Suprapubic skin (tissue), 4 donors: ENCODE results near the gene ICE2. TPM values are rescaled to one million over a fixed set of nuclear protein-coding genes. Genes with fewer than 3 reads are reported as not detected.
A peak's percentile ranks its signal among the peaks of the same experiment; 100 is the strongest.

Experiments used
- DNase-seq, 2 donors: peaks; one replicate each; pipeline ENCODE4 v3.0.0-alpha.2; 2019; ENCODE audit warnings: low spot score in 2 of 2
- H3K27ac ChIP-seq: fragments of 200-600 bp; sonication (generic); one replicate; pipeline ENCODE4 v1.5.1; 2019
- H3K27me3 ChIP-seq: fragments of 200-600 bp; sonication (generic); one replicate; pipeline ENCODE4 v1.5.1; 2019
- H3K36me3 ChIP-seq: fragments of 200-600 bp; sonication (generic); one replicate; pipeline ENCODE4 v1.5.1; 2019
- H3K4me1 ChIP-seq: fragments of 200-600 bp; sonication (generic); one replicate; pipeline ENCODE4 v1.5.1; 2019
- H3K4me3 ChIP-seq: fragments of 200-600 bp; sonication (generic); one replicate; pipeline ENCODE4 v1.5.1; 2019; ENCODE audit warnings: mild to moderate bottlenecking
- H3K9me3 ChIP-seq: fragments of 200-600 bp; sonication (generic); one replicate; pipeline ENCODE4 v1.5.1; 2019
- EP300 ChIP-seq: sonication (generic); formaldehyde crosslinking; IDR thresholded peaks from one replicate; pipeline ENCODE4 v1.6.1; 2017; ENCODE audit warnings: antibody characterized with exemption
- POLR2A ChIP-seq, 2 donors: fragments of 450-650 bp; IDR thresholded peaks; one replicate each; pipeline ENCODE4 v1.6.1; 2017; ENCODE audit warnings: antibody characterized with exemption in 2 of 2, mild to moderate bottlenecking in 2 of 2, moderate library complexity in 2 of 2
- POLR2AphosphoS5 ChIP-seq, 3 donors: sonication (generic); formaldehyde crosslinking; IDR thresholded peaks; one replicate each; pipeline ENCODE4 v1.6.1; 2017; ENCODE audit warnings: antibody characterized with exemption in 3 of 3
- WGBS: methylation state at CpG from one replicate; pipeline ENCODE4 v1.1.5; 2018; 5-methylcytosine and 5-hydroxymethylcytosine counted together
- total RNA-seq, 4 donors: library from RNA; depleted of rRNA; stranded (reverse); fragments of >200 nt; gene quantifications; one replicate each; pipeline ENCODE4 v1.1.0, GENCODE V29; 2016
- TF ChIP-seq, protein P1 (sequence below), 2 donors: fragments of 200-600 bp in 1 of 2; fragments of 450-650 bp in 1 of 2; sonication (generic) in 1 of 2; IDR thresholded peaks; one replicate each; pipeline ENCODE4 v1.5.1; 2016 to 2019; ENCODE audit warnings: antibody characterized with exemption in 2 of 2, mild to moderate bottlenecking in 1 of 2, moderate library complexity in 1 of 2

Gene ICE2
- total RNA-seq, 4 donors from 2014 or later, result 11.9 to 35.2 (median 27.2) TPM

- DNase-seq, result no peak
- Histone ChIP-seq H3K36me3 (no peaks in the 10 kb centered on the region), H3K4me1 (peaks cover 40% of the 10 kb centered on the region), H3K27me3 (no peaks in the 10 kb centered on the region), H3K4me3 (no peak overlapping the region), H3K27ac (no peak overlapping the region), H3K9me3 (no peaks in the 10 kb centered on the region)
- WGBS, result 63% methylated on average over 3 of the region's 3 CpGs
- TF ChIP-seq, protein P1, sequence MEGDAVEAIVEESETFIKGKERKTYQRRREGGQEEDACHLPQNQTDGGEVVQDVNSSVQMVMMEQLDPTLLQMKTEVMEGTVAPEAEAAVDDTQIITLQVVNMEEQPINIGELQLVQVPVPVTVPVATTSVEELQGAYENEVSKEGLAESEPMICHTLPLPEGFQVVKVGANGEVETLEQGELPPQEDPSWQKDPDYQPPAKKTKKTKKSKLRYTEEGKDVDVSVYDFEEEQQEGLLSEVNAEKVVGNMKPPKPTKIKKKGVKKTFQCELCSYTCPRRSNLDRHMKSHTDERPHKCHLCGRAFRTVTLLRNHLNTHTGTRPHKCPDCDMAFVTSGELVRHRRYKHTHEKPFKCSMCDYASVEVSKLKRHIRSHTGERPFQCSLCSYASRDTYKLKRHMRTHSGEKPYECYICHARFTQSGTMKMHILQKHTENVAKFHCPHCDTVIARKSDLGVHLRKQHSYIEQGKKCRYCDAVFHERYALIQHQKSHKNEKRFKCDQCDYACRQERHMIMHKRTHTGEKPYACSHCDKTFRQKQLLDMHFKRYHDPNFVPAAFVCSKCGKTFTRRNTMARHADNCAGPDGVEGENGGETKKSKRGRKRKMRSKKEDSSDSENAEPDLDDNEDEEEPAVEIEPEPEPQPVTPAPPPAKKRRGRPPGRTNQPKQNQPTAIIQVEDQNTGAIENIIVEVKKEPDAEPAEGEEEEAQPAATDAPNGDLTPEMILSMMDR (IDR thresholded peaks at IDR 0.05), result no peak
- no peak for TF ChIP-seq EP300
- TF ChIP-seq POLR2AphosphoS5 (IDR thresholded peaks at IDR 0.05), result no peak
- no peak for TF ChIP-seq POLR2A (IDR thresholded peaks at IDR 0.05)
These were observed 1.9 kb upstream of the ICE2 start for GRCh38 chr15:60480888-60481287.

DNA sequence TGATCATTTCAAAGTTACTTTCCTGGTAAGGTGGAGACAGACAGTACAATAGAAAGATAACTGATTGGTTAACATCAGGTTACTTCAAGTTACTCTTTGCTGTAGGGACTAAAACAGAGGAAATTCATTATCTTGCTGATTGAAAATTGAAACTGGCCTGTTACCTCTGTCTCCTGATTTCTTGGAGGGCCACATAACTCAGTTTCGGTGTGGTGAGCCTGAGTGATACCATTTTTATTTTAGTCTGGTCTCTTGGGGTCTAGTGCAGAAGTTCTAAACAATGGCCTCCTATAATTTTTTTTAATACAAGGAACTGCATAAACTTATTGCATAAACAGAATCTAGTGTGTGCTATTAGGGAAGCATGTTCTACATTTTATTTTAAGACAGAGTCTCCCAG, 1.2 kb upstream of the ICE2 start:
- TF ChIP-seq EP300, result no peak
- no peak for TF ChIP-seq POLR2AphosphoS5 (IDR thresholded peaks at IDR 0.05)
- TF ChIP-seq, protein P1 (IDR thresholded peaks at IDR 0.05), result no peak
- TF ChIP-seq POLR2A (IDR thresholded peaks at IDR 0.05), result no peak
- no peak for DNase-seq
- no peak overlapping the region for H3K4me3 ChIP-seq
- WGBS, result 90% methylated on average over 1 of the region's 1 CpG
- no peak overlapping the region for H3K27ac ChIP-seq
- no peaks in the 10 kb centered on the region for H3K36me3 ChIP-seq
- H3K9me3 ChIP-seq, result no peaks in the 10 kb centered on the region
- no peaks in the 10 kb centered on the region for H3K27me3 ChIP-seq
- H3K4me1 ChIP-seq, result peaks cover 44% of the 10 kb centered on the region

DNA sequence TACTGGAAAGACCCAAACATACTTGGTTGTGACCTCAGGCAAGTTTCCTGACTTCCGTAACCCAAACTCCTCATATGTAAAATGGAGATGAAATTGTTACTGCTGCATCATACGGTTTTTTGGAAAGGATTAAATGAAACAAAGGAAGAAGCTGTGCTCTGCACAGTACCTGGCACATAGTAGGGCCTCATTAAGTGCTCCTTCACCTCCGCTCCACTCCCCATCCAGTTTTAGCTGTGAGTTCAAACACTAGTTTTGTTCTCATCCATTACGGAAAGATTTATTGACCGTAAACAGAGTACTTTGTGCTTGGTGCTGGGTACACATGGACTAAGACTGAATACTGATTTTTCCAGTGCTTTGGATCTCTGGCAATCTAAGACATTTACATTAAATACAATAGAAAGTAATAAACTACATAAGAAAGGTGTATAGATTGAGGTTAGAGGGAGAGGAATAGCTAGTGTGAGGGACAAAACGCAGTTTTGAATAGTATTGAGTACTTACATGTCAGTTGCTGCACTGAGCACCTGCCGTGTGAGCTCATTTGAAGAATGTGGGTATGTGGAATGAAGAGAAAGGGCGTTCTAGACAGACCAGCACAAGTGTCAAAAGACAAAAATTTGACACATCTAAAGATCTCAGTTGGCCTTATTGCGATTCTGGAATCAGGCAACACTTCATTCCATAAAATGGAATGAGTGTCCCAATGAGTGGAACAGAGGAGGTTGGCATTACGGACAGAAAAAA, 594 bp upstream of the ICE2 start:
- H3K4me1 ChIP-seq, result peaks cover 44% of the 10 kb centered on the region
- H3K36me3 ChIP-seq, result peaks cover 3% of the 10 kb centered on the region
- 32% methylated on average over 10 of the region's 10 CpGs for WGBS
- peak overlapping the region; percentile 78 for H3K4me3 ChIP-seq
- H3K9me3 ChIP-seq, result no peaks in the 10 kb centered on the region
- H3K27me3 ChIP-seq, result no peaks in the 10 kb centered on the region
- DNase-seq, result no peak
- H3K27ac ChIP-seq, result peak overlapping the region; percentile 95
- TF ChIP-seq, protein P1 (IDR thresholded peaks at IDR 0.05), result no peak
- TF ChIP-seq POLR2AphosphoS5 (IDR thresholded peaks at IDR 0.05), result no peak
- TF ChIP-seq EP300, result no peak
- TF ChIP-seq POLR2A (IDR thresholded peaks at IDR 0.05), result no peak

GRCh38 chr15:60477916-60478565, 901 bp downstream of the ICE2 start:
- WGBS, result 5% methylated on average over 9 of the region's 9 CpGs
- Histone ChIP-seq H3K27ac (peak overlapping the region; percentile 95), H3K4me3 (peak overlapping the region; percentile 78), H3K4me1 (peaks cover 44% of the 10 kb centered on the region), H3K27me3 (no peaks in the 10 kb centered on the region), H3K36me3 (peaks cover 14% of the 10 kb centered on the region), H3K9me3 (no peaks in the 10 kb centered on the region)
- no peak for DNase-seq
- no peak for TF ChIP-seq EP300
- TF ChIP-seq, protein P1 (IDR thresholded peaks at IDR 0.05), result no peak

- TF ChIP-seq EP300, result no peak
- Histone ChIP-seq H3K4me3 (no peak overlapping the region), H3K4me1 (peaks cover 44% of the 10 kb centered on the region), H3K27me3 (no peaks in the 10 kb centered on the region), H3K9me3 (no peaks in the 10 kb centered on the region), H3K36me3 (peaks cover 21% of the 10 kb centered on the region), H3K27ac (no peak overlapping the region)
- 80% methylated on average over 1 of the region's 1 CpG for WGBS
- no peak for DNase-seq
These were observed 1.8 kb downstream of the ICE2 start for GRCh38 chr15:60477164-60477563.
